GM10266 (cell line): ENCODE measurements around the gene KANK4.

Experiments
- DNase-seq: peaks from one replicate; pipeline ENCODE4 v3.0.0; 2012; ENCODE audit errors: extremely low spot score
- TF ChIP-seq, protein P1 (sequence below): IDR thresholded peaks from 2 replicates; pipeline ENCODE4 v1.5.1; 2012; ENCODE audit warnings: mild to moderate bottlenecking, low read depth; ENCODE audit not compliant: control insufficient read depth, insufficient read depth; ENCODE audit errors: missing control alignments

Gene KANK4

DNA sequence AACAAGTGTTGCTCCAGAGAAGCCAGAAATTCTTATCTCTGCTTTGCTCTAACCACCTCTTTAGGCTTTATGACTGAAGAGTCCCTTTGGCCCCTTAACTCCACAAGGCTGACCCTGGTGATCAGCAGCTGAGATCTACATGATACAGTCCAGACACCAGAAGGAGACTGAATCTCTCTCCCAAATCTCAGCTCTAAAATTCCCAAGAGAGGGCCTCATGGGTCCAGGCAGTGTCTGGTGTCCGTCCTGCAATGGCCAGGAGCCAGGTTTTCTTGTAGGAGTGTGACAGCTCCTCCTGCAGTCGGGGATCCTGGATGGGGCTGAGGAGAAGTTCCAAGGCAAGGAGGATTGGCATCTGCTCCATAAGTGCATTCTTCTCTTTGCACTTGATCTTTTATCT, 89.3 kb downstream of the KANK4 start:
- no peak for DNase-seq
- TF ChIP-seq, protein P1, sequence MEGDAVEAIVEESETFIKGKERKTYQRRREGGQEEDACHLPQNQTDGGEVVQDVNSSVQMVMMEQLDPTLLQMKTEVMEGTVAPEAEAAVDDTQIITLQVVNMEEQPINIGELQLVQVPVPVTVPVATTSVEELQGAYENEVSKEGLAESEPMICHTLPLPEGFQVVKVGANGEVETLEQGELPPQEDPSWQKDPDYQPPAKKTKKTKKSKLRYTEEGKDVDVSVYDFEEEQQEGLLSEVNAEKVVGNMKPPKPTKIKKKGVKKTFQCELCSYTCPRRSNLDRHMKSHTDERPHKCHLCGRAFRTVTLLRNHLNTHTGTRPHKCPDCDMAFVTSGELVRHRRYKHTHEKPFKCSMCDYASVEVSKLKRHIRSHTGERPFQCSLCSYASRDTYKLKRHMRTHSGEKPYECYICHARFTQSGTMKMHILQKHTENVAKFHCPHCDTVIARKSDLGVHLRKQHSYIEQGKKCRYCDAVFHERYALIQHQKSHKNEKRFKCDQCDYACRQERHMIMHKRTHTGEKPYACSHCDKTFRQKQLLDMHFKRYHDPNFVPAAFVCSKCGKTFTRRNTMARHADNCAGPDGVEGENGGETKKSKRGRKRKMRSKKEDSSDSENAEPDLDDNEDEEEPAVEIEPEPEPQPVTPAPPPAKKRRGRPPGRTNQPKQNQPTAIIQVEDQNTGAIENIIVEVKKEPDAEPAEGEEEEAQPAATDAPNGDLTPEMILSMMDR, result no peak

DNA sequence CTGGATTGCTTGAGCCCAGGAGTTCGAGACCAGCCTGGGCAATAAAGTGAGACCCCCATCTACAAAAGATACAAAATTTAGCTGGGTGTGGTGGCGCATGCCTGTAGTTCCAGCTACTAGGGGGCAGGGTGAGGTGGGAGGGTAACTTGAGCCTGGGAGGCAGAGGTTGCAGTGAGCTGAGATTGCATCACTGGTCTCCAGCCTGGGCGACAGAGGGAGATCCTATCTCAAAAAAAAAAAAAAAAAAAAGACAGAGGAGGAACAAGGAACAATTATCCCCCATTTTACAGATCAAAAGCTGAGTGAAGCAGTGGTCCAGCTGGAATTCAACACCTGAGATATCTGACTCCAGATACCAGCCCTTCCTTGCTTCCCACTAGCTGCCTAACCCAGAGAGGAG, 89.8 kb downstream of the KANK4 start:
- no peak for DNase-seq

DNA sequence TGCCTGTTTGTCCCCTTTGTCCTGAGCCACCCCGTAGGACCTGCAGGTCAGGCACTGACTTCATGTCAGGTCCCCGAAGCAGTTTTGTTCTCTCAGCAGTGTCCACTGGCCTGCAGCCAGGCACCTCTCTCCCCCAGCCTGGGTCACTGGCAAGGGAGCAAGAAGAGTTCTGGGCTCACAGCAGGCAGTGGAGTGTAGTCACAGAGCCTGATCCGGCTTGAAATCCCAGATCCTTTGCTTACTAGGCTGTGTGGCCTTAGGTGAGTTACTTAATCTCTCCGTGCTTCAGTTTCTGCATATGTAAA, 90.4 kb downstream of the KANK4 start:
- TF ChIP-seq, protein P1, result no peak
- DNase-seq, result no peak

More for the DNA sequence above, 89.8 kb downstream of the KANK4 start:
- TF ChIP-seq, protein P1, result no peak

DNA sequence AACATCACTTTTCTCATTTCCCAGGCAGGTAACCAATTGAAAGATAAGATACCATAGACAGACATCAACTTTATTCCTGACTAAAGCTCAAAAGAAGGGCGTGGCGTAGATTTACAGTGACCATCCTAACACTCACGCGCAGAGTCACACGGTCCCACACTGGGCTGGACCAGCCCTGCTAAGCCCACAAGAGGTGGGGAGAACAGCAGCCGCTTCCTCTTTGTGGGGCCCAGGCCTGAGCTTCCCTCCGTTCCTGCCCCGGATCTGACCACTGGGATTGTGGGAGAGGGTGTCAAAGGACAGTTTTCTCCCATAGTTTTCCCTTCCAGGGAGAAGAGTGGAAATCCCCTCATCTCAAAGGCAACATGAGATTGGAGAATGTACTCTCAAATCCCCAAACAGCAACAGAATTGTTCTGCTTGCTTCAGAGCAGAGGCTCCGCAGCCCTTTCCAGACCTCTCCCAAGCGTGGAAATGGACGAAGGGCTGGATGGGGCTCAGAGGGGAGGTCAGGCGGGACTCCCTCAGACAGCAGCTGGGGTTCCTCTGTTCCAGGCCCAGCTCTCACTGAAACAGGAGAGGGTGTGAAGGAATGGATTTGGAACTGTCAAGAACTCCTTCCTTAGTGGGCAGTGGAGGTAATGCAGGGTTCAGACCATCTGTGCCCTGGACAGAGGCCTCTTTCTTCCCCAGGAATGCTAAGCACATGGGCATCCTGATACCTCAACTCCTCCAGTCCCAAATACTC, 90.9 kb downstream of the KANK4 start:
- no peak for DNase-seq
- TF ChIP-seq, protein P1, result no peak

DNA sequence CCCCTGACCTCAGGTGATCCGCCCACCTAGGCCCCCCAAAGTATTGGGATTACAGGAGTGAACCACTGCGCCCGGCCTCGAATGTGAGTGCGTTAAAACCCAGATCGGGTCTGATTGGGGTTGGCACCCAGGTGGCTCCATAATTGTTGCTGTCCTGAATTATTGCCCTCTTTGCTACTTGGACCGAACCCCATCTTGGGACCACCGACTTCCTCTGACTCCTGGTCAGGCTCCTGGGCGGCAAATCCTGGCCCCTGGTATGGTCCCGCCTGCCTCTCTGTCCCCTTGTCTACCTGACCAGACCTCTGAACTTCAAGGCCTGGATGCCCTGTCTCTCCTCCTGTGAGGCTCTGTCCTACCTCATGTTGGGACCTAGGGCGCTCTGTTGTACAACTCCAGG, 91.7 kb downstream of the KANK4 start:
- DNase-seq, result no peak
- TF ChIP-seq, protein P1, result no peak

DNA sequence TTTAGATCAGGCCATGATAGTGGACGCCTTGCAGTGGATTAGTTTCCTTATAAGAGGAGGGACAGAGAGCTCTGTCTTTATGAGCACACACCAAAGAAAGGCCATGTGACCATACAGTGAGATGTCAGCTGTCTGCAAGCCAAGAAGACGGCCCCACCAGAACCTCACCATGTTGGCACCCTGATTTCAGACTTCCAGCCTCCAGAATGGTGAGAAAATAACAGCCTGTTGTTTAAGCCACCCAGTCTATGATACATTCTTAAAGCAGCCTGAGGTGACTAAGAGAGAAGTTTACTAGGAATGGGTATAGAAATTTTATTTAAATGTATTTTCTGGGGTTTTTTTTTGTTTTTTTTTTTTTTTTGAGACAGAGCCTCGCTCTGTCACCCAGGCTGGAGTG, 95.1 kb downstream of the KANK4 start:
- no peak for DNase-seq
- TF ChIP-seq, protein P1, result no peak

DNA sequence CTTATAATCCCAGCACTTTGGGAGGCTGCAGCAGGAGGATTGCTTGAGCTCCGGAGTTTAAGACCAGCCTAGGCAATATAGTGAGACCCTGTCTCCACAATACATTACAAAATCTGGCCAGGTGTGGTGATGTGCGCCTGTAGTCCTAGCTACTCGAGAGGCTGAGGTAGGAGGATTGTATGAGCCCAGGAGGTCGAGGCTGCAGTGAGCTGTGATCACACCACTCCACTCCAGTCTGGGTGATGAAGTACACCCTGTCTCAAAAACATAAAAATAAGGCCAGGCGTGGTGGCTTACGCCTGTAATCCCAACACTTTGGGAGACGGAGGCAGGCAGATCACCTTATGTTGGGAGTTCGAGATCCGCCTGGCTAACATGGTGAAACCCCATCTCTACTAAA, 96.9 kb downstream of the KANK4 start:
- TF ChIP-seq, protein P1, result no peak
- no peak for DNase-seq
